Activated CD4-positive, alpha-beta T cell treated with anti-CD3 and anti-CD28 coated beads, Interleukin-2, amount 50 U/mL, for 24 hours (primary cell): ENCODE measurements around the gene PTPRN2.

Experiments
- DNase-seq, 2 donors: peaks; one replicate each; pipeline ENCODE4 v3.0.0-alpha.2; 2020; ENCODE audit warnings: low read depth in 1 of 2, low spot score in 1 of 2

The PTPRN2 gene

DNA sequence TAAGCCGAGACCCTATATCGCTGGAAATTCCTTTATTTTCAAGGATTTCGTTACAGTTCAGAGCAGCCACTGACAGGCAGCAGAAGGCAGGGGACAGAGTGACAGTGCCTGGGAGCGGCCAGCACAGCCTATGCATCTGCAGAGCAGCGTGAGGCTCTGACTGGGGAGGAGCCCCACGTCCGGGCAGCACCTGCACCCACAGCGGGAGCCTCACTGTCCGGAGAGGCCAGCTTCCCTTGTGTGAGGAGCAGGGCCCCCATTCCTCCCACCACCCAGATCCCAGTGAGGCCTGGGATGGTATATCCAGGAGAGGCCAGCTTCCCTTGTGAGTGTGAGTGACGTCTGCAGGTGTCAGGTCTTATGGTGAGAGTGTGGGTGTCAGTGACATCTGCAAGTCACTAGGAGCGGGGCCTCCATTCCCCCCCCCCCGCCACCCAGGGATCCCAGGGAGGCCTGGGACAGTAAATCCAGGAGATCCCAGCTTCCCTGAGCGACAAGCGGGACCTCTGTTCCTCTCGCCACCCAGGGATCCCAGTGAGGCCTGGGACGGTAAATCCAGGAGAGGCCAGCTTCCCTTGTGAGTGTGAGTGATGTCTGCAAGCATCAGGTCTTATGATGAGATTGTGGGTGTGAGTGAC lies 259.1 kb downstream of the PTPRN2 start:
- no peak for DNase-seq

- no peak for DNase-seq
Measured at GRCh38 chr7:158327571-158328180, 259.9 kb downstream of the PTPRN2 start.

DNA sequence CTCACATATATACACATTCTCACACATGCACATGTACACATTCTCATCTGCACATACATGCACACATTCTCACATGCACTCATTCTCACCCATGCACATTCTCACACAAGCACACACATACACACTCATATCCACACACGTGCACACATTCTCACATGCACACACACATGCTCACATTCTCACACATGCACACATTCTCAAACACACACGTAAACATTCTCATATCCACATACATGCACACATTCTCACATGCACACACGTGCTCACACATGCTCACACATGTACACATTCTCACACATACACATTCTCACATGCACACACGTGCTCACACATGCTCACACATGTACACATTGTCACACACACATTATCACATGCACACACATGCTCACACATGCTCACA lies 260.6 kb downstream of the PTPRN2 start:
- DNase-seq = no peak

DNA sequence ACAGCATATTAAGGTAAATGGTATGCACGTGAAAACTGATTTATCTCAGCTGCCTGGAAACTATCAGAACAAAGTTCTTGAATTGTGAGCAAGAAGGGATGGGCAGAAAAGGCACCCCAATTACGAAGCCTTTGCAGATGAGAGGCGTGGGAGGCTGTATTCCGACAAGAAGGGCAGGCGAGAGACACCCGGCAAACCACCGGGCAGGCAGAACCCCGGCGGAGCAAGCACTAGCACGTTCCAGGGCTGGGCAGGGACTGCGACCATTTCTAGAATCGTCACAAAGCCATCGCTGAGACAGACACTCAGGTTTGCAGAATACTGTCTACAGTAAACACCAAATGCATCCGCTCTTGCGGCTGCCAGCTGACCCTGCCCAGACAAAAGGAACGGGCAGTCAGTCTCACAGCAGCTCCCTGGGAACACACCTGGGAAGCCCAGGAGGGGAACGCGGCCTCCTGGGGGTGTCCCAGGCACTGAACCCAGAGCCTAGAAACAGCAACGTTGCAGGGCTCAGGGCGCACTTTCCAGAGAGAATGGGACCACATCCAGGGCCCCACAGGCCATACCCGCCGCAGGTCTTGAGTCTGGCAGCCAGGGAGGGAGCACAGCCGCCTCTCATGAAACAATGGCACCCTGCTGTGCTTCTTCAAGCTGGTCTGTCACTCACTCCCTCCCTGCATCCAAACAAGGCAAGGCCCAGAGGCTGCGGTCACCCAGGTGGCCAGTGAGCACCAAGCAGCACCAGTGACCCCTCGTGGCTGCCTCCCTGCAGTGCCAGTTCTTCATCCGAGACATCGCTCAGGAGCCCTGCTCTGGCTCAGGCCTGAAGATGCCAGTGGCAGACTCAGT lies 261.9 kb downstream of the PTPRN2 start:
- DNase-seq = no peak

DNA sequence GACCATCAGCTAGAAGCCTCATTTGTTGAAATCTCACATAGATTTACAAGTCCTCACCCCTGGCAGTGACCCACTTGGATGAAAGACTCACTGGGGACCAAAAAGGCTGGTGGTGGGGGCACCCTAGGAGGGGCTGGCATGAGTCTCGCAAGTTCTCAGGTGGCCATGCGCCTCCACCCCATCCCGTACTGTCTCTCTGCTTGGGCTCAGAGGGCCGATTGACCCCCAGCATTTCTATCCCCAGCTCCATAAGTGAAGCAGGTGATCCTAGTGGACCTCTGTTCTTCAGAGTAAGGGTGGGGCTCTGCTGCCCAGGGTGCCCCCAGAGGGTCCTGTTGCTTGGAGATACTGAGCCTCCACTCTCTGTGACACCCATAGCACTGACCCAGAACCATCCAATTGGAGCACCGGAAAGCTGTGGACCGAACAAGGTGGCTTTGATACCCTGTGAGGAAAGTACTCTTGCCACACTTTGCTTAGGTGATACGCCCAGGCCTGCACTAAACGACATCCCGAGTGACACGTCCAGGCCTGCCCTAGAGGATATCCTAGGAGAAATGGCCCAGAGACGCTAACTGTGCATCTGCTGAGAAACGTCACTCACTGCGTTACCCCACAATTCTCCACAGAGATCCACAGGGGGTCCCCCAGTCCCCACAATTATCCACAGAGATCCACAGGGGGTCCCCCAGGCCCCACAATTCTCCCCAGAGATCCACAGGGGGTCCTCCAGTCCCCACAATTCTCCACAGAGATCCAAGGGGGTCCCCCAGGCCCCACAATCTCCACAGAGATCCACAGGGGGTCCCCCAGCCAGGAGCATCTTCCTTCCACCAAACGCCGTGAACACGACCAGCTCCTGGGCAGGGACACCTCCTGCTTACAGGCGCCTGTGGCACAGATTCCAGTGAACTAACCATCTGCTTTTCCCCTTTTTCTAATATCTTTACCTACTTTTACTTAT lies 262.9 kb downstream of the PTPRN2 start:
- no peak for DNase-seq

GRCh38 chr7:158323741-158324396 lies 263.8 kb downstream of the PTPRN2 start:
- DNase-seq = no peak

GRCh38 chr7:158322616-158323530 lies 264.8 kb downstream of the PTPRN2 start:
- DNase-seq = no peak

GRCh38 chr7:158321936-158322615 lies 265.5 kb downstream of the PTPRN2 start:
- no peak for DNase-seq

DNA sequence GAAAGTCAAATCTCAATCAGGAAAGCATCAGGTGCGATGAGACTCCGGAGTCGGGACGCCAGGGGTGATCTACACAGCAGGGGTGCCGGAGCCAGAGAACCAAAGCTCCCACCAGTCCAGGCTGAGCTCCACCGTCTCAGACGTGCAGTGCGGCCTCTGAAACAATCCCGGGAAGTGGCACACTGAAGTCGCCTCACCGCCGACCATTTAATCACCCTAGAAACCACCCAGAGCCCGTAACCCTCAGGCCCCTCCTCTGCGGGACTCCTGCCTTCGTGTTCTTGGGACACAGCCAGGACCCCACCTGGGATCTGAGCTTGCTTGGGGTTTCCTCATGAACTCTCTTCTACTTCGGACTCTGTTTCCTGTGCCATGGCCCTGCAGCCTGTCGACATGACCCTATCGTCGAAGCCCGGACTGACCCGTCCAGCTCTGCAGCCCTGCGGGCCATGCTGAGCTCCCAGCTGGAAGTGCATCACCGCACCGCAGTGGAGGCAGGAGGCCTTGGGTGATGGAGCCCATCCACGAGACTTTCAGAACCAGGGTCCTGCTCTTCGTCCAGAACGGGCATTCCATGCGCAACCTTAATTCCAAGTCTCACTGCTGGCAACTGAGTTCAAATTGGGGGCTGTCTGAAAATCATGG lies 266.4 kb downstream of the PTPRN2 start:
- DNase-seq = no peak

GRCh38 chr7:158320328-158320727 lies 267.3 kb downstream of the PTPRN2 start:
- DNase-seq = no peak

DNA sequence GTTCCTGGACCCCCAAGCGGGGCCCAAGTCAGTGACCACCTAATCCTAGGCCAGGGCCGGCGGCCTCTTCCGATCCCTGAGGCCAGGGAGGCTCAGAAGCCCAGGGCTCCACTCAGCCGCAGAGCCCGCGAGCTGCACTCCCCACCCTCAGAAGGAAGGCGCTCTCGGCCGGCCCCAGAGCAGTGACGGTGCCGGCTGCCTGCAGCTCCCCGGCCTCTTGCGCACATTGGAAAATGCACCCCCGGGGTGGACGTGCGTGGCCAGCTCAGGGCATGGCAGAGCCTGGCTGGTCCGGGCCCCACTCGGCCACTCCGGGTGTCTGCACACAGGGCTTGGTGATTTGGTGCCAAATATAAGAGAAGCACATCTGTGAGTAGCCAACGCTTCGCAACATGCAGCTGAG lies 269.1 kb downstream of the PTPRN2 start:
- no peak for DNase-seq

- no peak for DNase-seq
Measured at GRCh38 chr7:158317238-158318205, 270.1 kb downstream of the PTPRN2 start.

DNA sequence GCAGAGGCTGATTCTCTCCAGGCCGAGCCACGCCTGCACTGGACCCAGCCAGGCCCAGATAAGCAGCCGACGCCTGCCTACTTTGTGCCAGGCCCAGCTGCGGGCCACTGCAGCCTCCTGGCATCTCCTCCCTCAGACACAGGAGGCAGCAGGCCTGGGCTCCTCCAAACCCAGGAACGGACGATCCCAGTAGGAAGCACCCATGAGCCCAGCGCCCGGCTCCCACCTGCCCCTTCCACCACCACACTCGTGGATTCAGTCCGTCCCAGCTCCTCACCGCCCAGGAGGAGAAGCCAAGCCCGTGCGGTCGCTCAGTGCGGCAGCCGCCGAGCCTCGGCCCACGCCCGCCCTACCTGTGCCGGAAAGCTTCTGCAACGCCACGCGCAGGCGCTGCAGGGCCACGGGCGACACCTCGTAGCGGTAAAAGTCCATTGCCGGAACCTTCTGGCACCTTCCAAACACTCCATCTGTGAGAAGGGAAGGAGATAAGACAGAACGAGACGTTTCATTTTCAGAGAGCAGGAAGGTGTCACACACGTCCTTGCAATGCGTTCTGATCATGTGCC lies 271.1 kb downstream of the PTPRN2 start:
- no peak for DNase-seq

- no peak for DNase-seq
Measured at GRCh38 chr7:158315881-158316280, 271.7 kb downstream of the PTPRN2 start.

DNA sequence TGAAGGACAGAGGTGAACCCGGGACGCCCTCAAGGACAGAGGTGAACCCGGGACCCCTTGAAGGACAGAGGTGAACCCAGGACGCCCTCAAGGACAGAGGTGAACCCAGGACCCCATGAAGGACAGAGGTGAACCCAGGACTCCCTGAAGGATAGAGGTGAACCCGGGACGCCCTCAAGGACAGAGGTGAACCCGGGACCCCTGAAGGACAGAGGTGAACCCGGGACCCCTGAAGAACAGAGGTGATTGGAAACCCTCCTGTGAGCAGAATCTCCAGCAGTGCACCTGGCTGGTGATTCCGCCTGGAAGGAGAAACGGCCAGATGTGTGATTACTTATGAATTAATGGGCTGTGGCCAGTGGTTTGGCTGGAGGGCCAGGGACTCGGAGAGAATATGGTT lies 272.3 kb downstream of the PTPRN2 start:
- no peak for DNase-seq

GRCh38 chr7:158314394-158314793 lies 273.2 kb downstream of the PTPRN2 start:
- no peak for DNase-seq

DNA sequence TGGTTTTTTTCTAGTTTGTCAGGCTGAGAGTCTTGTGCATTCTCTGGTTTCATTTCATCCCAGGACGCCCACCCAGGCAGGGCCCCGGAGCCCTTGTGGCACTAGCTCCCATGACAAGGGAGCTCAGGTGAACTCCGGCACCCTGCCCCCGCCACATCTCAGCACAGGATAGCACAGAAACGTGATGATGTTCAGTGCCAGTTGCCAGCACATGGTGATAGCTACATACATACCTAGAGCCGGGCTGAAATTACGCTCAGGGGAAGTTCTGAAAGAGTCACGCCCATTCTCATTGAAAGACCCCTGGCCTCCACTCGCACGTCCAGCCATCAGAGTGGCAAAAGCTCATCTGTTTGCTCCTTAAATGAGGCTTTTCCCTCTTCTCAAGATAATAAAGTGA lies 273.7 kb downstream of the PTPRN2 start:
- DNase-seq = no peak
